Body of pancreas (tissue), 4 donors: ENCODE data around the gene CCL18.

Experiments
- CTCF ChIP-seq, 7 experiments: fragments of 450-650 bp in 4 of 7; fragments of 200-600 bp in 3 of 7; sonication (generic) in 3 of 7; IDR thresholded peaks; one replicate each; pipeline ENCODE4 v1.5.1; 2016 to 2019; ENCODE audit warnings: antibody characterized with exemption in 7 of 7
- POLR2A ChIP-seq, 3 donors: fragments of 450-650 bp; IDR thresholded peaks; one replicate each; pipeline ENCODE4 v1.6.1; 2016; ENCODE audit warnings: antibody characterized with exemption in 3 of 3, mild to moderate bottlenecking in 2 of 3

- TF ChIP-seq CTCF (IDR thresholded peaks at IDR 0.05) (no peak), POLR2A (IDR thresholded peaks at IDR 0.05) (no peak)
Observed at GRCh38 chr17:36088670-36089338, 24.7 kb downstream of the CCL18 start.
